ENCODE measurements around the gene OPA1.

The OPA1 gene

DNA sequence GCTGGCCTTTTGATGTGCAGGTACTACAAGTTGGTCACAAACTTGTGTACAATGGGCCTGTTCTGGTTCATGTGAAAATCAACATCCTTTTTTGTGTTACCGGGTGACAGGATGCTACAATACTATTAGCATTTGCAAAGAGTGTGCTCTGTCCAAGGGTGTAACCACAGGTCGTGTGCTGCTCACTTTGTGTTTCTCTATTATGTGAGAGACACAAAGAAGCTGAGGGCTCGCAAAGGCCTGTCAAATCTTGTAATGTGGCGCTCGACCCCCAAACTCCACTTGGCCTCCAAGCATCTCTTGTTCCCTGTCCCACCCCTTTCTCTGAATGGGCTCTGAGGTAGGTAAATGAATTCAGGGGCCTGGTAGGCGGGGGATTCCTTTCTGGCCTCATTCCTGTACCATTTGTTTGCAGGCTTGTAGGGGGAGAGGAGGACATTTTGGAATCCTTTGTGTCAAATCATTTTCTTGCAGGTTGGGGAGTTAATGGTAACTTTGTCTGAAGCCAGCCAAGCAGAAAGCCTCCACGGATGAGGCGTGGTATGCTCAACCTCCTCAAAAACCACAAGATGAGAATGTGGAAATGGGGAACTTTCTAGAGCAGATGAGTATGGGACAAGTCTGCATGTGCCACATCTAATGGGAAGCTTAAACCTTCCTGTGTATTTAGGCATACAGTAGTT is 109.1 kb downstream of the OPA1 start:
- TF ChIP-seq, protein P1, sequence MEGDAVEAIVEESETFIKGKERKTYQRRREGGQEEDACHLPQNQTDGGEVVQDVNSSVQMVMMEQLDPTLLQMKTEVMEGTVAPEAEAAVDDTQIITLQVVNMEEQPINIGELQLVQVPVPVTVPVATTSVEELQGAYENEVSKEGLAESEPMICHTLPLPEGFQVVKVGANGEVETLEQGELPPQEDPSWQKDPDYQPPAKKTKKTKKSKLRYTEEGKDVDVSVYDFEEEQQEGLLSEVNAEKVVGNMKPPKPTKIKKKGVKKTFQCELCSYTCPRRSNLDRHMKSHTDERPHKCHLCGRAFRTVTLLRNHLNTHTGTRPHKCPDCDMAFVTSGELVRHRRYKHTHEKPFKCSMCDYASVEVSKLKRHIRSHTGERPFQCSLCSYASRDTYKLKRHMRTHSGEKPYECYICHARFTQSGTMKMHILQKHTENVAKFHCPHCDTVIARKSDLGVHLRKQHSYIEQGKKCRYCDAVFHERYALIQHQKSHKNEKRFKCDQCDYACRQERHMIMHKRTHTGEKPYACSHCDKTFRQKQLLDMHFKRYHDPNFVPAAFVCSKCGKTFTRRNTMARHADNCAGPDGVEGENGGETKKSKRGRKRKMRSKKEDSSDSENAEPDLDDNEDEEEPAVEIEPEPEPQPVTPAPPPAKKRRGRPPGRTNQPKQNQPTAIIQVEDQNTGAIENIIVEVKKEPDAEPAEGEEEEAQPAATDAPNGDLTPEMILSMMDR (IDR thresholded peaks at IDR 0.05): no peak

DNA sequence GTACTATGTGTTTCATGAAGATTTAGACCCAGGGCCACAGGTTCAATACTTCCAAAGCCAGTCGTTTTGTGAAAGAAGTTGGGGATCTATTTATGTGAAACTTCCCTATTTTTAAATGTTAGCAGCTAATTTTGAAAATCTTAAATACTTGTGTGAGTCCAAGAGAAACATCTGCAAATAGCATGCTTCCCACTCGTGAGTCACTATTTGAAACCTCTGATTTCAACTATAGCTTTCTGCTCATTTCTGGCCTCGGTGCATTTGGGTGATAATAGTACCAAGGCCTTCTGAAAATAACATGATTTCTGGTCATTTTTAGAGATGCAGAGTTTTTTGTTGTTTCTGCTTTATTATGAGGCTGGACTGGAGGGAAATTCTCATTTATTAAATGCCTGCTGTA is 110.0 kb downstream of the OPA1 start:
- TF ChIP-seq, protein P1 (IDR thresholded peaks at IDR 0.05): no peak

DNA sequence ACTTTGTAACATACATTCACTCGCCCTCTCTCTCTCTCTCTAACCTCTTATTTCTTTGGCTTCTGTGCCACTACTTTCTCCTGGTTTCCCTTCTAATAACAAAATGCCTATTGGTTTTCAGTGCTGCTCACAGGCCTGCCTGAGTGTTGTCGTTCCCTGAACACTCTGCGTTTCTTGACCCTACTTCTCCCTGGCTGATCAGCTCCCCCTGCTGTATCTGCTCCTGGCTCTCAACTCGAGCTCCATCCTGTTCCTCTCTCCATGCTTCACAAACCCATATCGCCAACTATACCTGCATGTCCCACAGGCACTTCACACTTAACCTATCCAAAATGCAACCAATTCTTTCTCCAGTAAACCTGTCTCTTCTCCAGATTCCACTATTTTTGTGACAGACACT is 111.4 kb downstream of the OPA1 start:
- TF ChIP-seq, protein P1 (IDR thresholded peaks at IDR 0.05): no peak

DNA sequence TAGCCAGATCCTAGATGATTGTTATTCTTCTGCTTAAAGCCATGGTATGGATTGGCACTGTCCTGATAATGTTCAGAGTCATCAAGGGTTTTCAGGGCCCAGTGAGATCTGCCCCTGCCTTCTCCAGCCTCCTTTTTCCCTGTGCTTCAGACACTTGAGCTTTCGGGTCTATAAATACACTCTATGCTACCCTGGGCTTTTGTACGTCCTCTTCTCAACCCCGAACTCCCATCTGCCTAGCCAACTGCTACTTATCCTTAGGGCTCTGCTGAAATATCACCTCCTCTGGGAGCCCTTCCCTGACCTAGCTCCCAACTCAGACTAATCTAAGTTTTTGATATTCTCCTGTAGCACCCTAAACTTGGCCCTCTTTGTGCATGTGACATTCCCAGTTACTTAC is 115.3 kb downstream of the OPA1 start:
- TF ChIP-seq, protein P1 (IDR thresholded peaks at IDR 0.05): no peak

DNA sequence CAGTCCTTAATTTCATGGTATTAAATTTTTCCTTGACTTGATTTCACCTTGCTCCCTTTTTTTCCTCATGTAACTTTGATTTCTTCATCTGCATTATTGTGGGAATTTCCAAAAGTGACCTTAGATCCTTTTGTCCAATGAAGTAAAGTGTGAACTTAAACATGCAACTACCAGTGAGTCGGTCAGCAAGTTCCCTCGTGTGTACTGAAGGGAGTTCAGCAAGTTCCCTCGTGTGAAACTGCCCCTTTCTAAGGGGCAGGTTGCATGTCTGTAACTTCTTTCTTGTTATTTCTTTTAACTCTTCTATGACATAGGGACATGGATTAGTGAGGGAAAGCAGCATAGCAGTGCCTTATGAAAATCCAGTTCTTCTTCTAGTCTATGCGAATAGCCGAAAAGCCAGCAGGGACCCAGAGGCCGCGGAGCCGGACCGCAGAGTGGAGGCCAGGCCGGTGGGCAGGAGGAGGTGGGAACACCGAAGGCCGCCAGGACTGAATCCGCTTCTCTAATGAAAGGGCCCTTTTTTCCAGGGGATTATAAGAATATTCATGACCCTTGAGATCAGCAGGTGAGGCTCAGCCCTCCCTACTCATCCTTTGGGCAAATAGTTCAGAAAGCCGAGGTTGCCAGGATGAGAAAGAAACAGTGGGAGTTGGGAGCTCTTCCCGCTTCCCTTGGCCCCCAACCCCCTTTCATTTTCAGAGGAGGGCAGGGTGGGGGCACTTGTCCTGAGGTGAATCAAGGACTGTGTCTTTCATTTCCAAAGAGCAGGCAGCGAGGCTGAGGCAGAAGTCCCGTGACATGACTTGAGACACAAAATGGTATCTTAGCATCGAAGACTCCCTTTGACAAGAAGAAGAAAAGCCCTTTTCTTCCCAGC is 117.5 kb downstream of the OPA1 start:
- TF ChIP-seq, protein P1 (IDR thresholded peaks at IDR 0.05): no peak

DNA sequence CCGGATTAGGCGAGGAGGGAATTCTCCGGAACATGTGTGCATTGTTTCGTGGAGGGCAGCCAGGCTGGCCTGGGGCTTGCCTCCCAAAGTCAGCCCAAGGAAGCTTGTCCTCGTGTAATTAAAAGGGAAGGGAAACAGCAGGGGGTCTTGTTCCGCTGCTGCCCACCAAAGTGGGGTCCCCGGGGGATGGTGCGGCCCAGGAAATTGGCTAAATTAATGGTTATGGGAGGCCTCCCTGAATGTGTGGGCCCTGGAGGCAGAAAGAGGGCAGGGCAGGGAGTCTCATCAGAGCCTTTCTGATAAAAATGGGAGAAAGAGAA is 118.1 kb downstream of the OPA1 start:
- TF ChIP-seq, protein P1 (IDR thresholded peaks at IDR 0.05): no peak

DNA sequence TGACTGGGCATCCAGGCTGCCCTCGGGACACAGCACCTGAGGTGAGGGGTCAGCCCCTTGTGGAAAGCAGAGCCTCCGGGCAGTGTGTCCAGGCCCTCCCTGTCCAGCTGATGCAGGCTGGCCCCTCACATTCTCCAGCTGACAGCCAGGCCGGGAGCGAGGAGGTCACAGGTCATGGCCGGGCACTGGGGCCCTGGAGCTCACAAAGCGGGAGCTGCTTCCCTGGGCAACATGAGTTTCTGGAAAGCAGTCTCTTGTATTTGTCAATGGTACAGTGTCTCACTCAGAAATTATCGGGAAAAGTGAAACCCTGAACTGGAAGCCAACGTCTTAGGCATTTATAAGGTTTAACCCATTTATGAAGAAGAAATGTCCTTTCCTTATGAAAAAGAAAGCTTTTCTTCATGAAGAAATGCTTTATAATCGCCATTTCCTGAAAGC is 118.5 kb downstream of the OPA1 start:
- TF ChIP-seq, protein P1 (IDR thresholded peaks at IDR 0.05): no peak

All from LNCAP (cell line).